ENCODE measurements around the gene SENP1.

Gene SENP1

GRCh38 chr12:48063530-48063929, 42.3 kb downstream of the SENP1 start:
- DNase-seq = no peak

- no peak for DNase-seq
Observed at GRCh38 chr12:48061938-48062719, 43.8 kb downstream of the SENP1 start.

DNA sequence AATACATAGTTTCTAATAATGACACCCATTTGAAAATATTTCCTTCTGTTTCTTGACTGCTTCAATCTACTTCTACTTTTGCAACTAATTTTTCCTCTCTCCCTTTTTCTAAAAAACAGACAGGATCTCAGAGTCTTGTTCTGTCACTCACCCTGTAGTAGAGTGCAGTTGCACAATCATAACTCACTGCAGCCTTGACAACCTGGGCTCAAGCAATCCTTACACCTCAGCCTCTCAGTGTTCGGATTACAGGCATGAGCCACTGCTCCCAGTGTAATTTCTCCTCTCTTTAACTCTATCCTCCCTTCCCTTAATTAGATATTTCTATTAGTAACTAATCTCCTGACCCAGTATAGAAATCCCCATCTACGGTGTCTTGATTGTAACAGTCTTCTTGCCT, 45.4 kb downstream of the SENP1 start:
- no peak for DNase-seq

GRCh38 chr12:48058771-48059170, 47.1 kb downstream of the SENP1 start:
- no peak for DNase-seq

DNA sequence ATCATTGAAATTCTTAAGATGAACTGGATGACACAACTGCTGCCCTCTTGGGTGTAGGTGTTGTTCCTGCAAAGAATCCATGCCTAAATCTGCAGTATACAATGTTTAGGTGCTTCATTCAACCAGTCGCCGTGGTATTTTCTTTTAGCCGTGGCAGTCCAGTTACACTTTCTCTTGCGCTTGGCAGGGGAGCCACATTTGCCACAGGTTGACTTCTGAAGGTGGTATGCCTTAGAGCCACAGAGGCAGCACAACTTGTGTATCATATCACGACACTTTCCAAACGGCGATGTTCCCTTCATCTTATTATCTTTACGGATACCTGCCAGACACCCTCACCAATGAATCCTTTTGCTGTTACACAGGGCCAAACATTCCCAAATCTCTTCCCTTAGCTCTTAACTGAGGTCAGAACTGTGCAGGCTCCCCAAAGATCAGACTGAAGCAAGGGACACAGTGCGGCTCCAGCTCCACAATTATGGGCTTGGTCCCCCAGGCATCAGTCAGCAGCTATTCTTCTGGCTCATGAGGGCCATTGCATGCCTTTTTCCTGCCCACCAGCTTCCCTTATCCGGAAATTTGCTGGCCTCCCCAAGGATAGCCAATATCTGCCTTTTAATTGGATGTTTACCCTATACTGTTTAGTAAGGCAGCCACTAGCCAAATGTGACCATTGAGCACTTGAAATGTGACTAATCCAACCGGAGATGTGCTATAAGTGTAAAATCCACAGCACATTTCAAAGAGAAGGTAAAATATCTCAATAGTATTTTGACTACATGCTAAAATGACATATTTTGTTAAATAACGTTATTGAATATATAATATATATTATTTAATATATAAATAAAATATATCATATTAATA, 50.7 kb downstream of the SENP1 start:
- no peak for DNase-seq

- DNase-seq = no peak
Observed at GRCh38 chr12:48053883-48054282, 52.0 kb downstream of the SENP1 start.

- DNase-seq = no peak
Observed at GRCh38 chr12:48053122-48053521, 52.8 kb downstream of the SENP1 start.

DNA sequence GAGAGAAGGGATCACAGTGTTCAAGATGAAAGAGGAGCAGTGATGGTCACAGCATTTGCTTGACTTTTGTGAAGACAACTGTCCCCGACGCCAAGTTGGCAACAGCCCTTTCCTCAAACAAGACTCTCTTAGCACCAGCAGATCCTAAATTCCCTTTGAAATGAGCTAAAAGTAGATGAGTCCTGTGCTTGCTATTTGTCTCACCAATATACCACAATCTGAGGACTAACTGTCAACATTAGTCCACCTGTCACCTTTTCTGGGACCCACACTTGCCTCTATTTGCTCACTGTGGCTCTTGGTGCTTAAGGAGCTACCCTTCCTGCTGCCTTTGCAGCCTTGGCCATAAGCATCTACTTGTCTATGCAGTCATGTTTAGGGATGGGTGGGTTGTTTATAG, 54.2 kb downstream of the SENP1 start:
- DNase-seq = no peak

GRCh38 chr12:48050174-48050573, 55.7 kb downstream of the SENP1 start:
- DNase-seq = no peak

- DNase-seq = no peak
Observed at GRCh38 chr12:48045965-48046518, 59.8 kb downstream of the SENP1 start.

DNA sequence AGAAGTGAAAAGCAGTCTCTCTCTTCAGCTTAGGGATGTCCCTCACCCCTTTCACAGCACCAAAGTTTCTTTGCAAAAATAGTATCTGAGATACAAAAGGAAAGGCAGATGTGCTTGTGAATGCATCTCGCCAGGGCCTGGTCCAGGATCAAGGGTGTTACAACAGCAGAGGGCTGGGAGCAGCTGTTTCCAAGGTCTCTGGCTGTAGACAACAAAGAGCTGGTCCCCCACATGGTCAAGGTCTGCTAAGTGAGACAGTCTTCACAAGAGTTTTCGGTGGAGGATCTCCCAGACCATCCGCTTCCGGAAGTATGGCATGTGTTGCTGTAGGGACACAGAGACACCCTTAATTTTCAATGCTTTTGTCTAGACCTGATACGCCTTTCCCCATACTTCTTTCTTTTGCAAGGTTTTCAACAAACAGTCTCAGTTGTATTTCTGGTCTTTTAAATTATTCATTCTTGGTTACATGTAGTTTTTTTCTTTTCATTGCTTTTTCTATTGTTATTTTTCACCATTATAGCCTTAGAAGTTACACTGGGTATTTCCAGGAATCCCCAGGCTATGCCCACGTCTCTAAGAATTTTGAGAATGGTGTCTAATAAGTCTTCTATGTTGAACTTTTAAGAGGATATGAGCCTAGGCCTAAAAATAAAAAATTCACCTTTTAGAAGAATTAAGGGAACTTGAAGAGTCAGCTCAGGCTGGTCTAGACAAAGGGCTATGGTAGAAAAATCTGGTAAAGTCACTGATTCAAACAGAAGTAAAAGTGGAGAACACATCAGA, 60.6 kb downstream of the SENP1 start:
- no peak for DNase-seq

- no peak for DNase-seq
Observed at GRCh38 chr12:48044396-48044795, 61.5 kb downstream of the SENP1 start.

GRCh38 chr12:48043771-48044170, 62.1 kb downstream of the SENP1 start:
- no peak for DNase-seq

DNA sequence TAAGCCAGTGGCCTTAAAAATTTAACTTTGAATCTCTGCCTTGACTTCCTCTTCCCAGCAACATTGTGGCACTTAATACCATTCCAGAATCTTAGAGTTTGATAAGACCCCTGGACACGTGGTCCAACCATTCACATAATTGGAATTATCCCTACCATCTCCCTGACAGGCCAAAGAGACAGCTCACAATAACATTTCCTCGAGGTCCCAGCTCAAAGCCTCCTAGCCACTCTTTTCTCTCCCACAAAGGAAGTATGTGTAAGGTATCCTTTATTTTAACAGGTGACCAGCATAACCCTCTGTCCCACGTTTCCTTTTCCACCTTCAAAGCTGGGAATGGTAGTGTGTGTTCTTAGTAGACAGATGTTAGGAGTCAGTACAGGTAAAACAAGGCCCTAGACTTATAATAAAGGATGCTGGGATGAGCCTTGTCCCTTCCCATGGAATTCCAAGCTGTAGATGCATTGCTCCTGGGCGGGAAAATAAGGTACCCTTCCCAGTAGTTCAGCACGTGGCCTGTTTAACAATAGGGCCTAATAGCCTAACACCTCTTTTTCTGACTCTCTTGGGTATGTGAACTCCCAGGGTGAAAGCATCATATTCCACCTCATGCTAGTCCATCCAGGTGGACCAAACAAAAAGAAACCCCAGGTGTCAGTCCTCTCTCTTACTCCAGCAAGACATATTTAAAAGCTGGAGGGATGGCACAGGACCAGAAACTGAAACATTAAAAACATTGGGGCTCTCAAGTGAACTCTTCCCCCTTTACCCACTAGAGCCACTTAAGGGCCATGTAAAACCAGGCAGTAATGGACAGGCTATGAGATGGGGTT, 64.1 kb downstream of the SENP1 start:
- no peak for DNase-seq

DNA sequence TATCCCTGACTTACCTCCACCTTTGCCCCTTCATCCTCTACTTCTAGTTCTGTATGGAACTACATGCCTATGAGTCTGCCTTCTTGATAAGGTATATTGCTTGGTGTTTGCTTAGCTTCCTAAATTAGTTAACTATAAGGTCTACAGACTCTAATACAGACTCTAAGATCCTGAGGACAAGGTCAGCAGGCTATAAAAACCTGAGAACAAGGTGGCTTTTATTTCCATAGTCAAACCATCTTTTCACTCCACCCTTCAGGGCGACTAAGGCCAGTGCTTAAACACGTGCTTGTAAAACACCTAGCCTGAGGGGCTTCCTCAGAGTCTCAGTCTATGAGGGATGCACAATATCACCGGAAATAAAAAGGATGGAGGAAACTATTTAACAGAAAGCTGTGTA, 65.5 kb downstream of the SENP1 start:
- DNase-seq = no peak

DNA sequence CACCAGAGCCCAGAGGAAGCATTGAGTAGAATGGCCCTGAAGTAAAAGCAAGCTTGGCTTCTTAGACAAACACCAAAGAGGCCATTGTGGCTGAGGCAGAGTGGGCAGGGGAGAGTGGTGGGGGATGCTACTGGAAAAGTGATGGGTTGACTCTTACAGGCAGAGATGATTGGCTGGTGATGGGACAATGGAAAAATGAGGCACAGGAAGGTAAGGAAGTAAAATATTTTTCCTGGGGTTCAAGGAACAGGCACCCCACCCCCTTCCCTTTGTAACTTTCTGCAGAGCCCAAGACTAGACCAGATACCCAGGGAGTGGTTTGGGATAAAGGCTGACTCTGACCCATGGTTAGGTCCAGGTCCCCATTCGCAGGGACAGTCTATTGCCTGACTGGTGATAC, 66.7 kb downstream of the SENP1 start:
- no peak for DNase-seq

DNA sequence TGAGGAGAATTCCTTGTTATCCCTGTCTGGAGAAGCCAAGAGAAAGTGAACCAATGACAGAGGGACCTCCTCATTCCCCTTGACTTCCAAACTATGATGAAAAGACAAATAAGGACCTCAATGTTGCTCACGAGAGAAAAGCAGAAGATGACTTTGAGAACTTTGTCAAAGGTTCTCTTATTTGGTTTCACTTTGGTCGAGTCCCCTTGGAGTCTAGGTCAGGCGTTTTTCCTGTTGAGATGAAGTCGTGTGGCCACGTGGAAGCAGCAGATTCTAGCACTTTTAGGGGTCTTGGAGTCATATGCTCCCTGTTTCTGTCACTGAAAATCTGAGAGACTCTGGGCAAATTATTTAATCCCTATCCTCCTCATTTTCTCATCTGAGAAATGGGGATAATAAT, 67.8 kb downstream of the SENP1 start:
- no peak for DNase-seq

- DNase-seq = peak; percentile 54
Observed at GRCh38 chr12:48037267-48037915, 68.5 kb downstream of the SENP1 start.

DNA sequence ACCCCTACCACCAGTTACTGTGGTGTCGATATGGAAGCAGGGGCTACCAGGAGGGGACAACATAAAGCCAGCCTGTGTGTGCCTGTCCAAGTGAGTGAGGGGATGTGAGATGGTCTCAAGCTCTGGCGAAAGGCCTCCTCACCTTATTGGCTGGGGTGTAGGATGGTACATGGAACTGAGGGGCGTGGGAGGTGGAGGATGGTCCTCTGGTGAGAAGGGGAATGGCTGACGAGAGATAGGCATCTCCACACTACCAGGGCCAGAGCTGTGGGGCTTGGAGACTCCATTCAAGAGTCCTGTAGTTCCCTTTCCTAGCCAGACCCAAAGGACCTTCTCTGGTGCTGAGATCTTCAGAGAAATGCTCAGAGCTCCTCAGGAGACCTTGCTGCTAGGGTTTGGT, 69.1 kb downstream of the SENP1 start:
- DNase-seq = no peak

DNA sequence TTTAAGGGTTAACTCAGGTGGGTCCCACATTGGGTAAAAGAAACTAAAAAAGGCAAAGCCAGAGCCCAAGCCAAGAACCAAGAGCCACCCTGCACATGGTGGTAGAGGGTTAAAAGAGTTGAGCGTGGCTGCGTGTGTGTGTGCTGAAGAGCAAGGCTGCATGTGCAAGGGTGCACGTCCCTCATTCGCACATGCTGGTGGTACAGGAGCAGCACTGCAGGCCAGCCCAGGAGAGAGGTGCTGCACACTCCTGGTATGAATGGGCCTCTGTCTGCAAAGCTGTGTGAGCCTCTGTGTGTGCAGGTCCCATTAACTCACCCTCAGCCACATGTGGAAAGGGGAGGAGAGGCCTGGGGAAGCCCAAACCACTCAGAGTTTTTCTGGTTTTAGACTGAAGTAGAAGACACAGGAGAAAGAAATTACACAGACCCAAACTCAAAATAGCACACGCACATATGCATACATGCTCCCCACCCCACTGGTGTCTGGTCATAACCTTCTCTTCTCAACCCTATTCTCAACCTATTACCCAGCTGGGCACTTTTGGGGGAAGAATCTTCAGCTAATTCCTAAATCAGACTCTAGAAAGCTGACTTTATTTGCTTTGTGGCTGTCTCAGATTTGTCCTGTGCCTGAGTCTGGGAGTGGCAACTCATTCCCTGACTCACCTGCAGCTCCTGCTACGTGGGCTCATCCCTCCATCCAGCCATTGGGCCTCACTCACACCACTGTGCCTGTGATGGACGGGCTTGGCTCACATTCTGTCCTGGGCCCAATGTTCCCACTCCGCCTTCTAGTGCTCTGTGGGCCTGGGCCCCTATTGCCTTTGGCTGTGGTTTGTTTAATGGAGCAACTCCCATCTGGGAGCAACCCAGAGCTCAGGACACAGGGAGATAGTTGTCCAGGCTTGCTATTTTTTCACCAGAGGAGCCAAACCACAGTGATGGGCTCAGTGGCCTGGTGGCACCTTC, 70.8 kb downstream of the SENP1 start:
- no peak for DNase-seq
